ENCODE results near the gene BTBD9.

GRCh38 chr6:38180586-38180985 is 459.1 kb downstream of the BTBD9 start:
- TF ChIP-seq POLR2A (IDR thresholded peaks at IDR 0.05) (no peak), CTCF (IDR thresholded peaks at IDR 0.05) (no peak)

Data from lower leg skin (tissue), 3 donors.